ENCODE data around the gene PFKP. TPM values are rescaled to one million over a fixed set of nuclear protein-coding genes. Genes with fewer than 3 reads are reported as not detected.

PFKP gene
- total and polyA plus RNA-seq, 4 donors: 15.1 to 49.8 (median 31.8) TPM

DNA sequence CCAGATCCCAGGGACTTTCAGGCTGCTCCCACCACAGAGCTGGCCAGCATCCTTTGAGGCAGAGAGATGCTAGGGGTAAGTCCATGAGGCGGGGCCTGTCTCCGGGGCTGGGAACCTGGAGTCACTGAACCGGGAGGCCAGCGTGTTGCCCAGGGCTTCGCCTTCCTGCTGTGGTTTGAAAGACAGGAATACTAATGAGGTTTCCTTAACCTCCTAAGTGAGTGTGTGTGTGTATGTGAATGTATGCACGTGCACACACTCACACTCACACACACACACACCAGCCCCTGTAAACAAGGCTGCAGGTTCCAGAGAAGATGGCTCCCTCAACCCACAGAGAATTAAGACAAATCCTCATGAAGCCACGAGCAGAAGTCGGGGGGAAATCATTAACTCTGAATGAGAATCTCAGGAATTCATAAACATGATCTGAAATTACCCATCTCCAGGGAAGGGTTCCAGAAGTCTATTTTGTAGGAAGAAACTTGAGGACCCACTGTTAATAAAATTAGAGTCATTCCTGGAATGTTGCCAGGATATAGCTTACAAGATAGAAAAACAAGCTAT lies 20.3 kb upstream of the PFKP start:
- Histone ChIP-seq H3K27ac (ENCODE audit: low read depth in 1 of 2, low read length in 1 of 2) (no peak overlapping the region), H3K9me3 (ENCODE audit: control insufficient read depth in 4 of 4, insufficient read depth in 3 of 4, low read length in 3 of 4) (no peaks in the 10 kb centered on the region), H3K4me1 (ENCODE audit: control insufficient read depth in 5 of 5, insufficient read depth in 5 of 5, low read length in 5 of 5) (peaks cover 0 to 15% (median 6%) of the 10 kb centered on the region in 5 donors), H3K36me3 (ENCODE audit: control insufficient read depth in 4 of 4, insufficient read depth in 4 of 4, low read length in 4 of 4) (no peaks in the 10 kb centered on the region), H3K4me3 (no peak overlapping the region), H3K9ac (ENCODE audit: insufficient read depth in 1 of 2, low read length in 2 of 2) (no peak overlapping the region), H3K27me3 (ENCODE audit: control insufficient read depth in 3 of 3, insufficient read depth in 3 of 3, low read length in 2 of 3) (peaks cover 0 to 4% (median 0%) of the 10 kb centered on the region in 3 donors)
- TF ChIP-seq, protein P1, sequence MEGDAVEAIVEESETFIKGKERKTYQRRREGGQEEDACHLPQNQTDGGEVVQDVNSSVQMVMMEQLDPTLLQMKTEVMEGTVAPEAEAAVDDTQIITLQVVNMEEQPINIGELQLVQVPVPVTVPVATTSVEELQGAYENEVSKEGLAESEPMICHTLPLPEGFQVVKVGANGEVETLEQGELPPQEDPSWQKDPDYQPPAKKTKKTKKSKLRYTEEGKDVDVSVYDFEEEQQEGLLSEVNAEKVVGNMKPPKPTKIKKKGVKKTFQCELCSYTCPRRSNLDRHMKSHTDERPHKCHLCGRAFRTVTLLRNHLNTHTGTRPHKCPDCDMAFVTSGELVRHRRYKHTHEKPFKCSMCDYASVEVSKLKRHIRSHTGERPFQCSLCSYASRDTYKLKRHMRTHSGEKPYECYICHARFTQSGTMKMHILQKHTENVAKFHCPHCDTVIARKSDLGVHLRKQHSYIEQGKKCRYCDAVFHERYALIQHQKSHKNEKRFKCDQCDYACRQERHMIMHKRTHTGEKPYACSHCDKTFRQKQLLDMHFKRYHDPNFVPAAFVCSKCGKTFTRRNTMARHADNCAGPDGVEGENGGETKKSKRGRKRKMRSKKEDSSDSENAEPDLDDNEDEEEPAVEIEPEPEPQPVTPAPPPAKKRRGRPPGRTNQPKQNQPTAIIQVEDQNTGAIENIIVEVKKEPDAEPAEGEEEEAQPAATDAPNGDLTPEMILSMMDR (IDR thresholded peaks at IDR 0.05; ENCODE audit: control extremely low read depth, extremely low read depth): no peak
- ATAC-seq (ENCODE audit: insufficient read depth, low FRiP score) (no peak), DNase-seq (no peak)
- WGBS, 2 donors: 55 to 72% methylated on average over 8 of the region's 8 CpGs

DNA sequence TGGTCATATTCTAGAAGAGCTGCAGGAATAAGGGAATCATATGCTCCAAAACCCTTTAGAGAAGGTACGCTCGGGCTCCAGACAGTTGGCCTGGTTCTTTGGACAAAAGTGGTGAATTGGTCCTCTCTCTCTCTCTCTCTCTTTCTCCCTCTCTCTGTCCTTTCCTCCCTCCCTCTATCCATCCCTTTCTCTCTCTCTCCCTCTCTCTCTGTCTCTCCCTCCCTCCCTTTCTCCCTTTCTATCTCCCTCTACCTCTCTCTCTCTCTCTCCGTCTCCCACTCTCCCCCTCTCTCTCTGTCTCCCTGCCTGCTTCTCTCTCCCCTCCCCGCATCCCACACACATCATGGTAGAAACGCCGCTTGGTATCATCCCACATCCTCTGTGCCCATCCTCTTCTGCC lies 19.8 kb upstream of the PFKP start:
- Histone ChIP-seq H3K4me3 (no peak overlapping the region), H3K36me3 (ENCODE audit: control insufficient read depth in 4 of 4, insufficient read depth in 4 of 4, low read length in 4 of 4) (no peaks in the 10 kb centered on the region), H3K27ac (ENCODE audit: low read depth in 1 of 2, low read length in 1 of 2) (no peak overlapping the region), H3K4me1 (ENCODE audit: control insufficient read depth in 5 of 5, insufficient read depth in 5 of 5, low read length in 5 of 5) (peaks cover 0 to 15% (median 6%) of the 10 kb centered on the region in 5 donors), H3K27me3 (ENCODE audit: control insufficient read depth in 3 of 3, insufficient read depth in 3 of 3, low read length in 2 of 3) (peaks cover 0 to 4% (median 0%) of the 10 kb centered on the region in 3 donors), H3K9ac (ENCODE audit: insufficient read depth in 1 of 2, low read length in 2 of 2) (no peak overlapping the region), H3K9me3 (ENCODE audit: control insufficient read depth in 4 of 4, insufficient read depth in 3 of 4, low read length in 3 of 4) (no peaks in the 10 kb centered on the region)
- WGBS, 2 donors: 83 to 92% methylated on average over 6 of the region's 6 CpGs
- ATAC-seq (ENCODE audit: insufficient read depth, low FRiP score): no peak
- DNase-seq: no peak
- TF ChIP-seq, protein P1 (IDR thresholded peaks at IDR 0.05; ENCODE audit: control extremely low read depth, extremely low read depth): no peak

DNA sequence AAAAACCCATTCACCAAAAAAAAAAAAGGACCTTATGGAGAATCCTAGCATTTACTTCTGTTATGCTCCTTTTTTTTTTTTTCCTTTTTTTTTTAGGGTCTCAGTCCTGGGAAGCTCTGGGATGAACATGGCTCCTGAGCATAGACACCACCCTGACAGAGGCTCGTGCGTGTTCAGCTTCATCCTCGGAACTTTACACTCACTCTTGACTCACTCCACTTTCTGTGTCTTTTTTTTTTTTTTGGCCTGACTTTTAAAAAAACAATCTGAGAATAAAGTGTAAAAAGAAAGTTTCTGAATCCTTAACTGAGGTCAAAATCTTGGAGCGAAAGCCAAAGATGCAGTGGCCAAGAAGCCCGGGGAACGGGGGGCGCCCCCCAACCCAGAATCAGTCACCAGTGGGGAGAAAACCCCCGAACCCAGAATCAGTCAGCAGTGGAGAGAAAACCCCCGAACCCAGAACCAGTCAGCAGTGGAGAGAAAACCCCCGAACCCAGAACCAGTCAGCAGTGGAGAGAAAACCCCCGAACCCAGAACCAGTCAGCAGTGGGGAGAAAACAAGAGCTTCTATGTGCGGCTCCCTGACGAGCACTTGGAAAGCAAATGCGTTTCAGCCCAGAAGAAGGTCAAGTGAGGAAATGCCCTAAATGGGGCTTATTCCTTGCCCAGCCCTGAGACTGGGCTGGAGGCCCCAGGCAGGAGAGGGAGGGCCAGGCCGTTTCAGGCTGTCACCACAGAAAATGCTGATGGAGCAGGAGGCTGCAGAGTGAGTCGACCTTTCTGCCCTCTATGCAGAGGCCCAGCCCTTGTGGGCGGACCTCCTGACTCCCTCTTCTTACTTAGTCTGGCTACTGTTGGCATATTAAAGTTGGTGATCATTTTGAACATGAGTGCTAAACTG lies 19.0 kb upstream of the PFKP start:
- Histone ChIP-seq H3K4me3 (no peak overlapping the region), H3K36me3 (ENCODE audit: control insufficient read depth in 4 of 4, insufficient read depth in 4 of 4, low read length in 4 of 4) (no peaks in the 10 kb centered on the region), H3K9me3 (ENCODE audit: control insufficient read depth in 4 of 4, insufficient read depth in 3 of 4, low read length in 3 of 4) (no peaks in the 10 kb centered on the region), H3K27ac (ENCODE audit: low read depth in 1 of 2, low read length in 1 of 2) (no peak overlapping the region), H3K4me1 (ENCODE audit: control insufficient read depth in 5 of 5, insufficient read depth in 5 of 5, low read length in 5 of 5) (peaks cover 0 to 15% (median 6%) of the 10 kb centered on the region in 5 donors), H3K27me3 (ENCODE audit: control insufficient read depth in 3 of 3, insufficient read depth in 3 of 3, low read length in 2 of 3) (peaks cover 0 to 4% (median 0%) of the 10 kb centered on the region in 3 donors), H3K9ac (ENCODE audit: insufficient read depth in 1 of 2, low read length in 2 of 2) (no peak overlapping the region)
- 78 to 82% methylated on average over 15 to 17 of the region's 17 CpGs for WGBS, 2 donors
- no peak for ATAC-seq (ENCODE audit: insufficient read depth, low FRiP score)
- TF ChIP-seq, protein P1 (IDR thresholded peaks at IDR 0.05; ENCODE audit: control extremely low read depth, extremely low read depth): no peak
- DNase-seq: no peak

Measured in lung (tissue), 12 donors.